Effector memory CD4-positive, alpha-beta T cell (primary cell): ENCODE measurements around the gene ZNF500.

Source experiments
- DNase-seq, 3 donors: peaks; one replicate each; pipeline ENCODE4 v3.0.0-alpha.2; 2020
- H3K27ac ChIP-seq: 2 replicates; pipeline ENCODE4 v1.7.0; 2013; ENCODE audit warnings: mild to moderate bottlenecking, low read length, moderate library complexity; ENCODE audit not compliant: insufficient read depth, poor library complexity, severe bottlenecking
- H3K27me3 ChIP-seq: replicated peaks from 2 replicates; pipeline ENCODE4 v1.7.0; 2013; ENCODE audit warnings: mild to moderate bottlenecking, low read length; ENCODE audit not compliant: insufficient read depth, control insufficient read depth, poor library complexity, severe bottlenecking
- H3K36me3 ChIP-seq: 2 replicates; pipeline ENCODE4 v1.7.0; 2013; ENCODE audit warnings: mild to moderate bottlenecking, low read length, moderate library complexity; ENCODE audit not compliant: control insufficient read depth, insufficient read depth
- H3K4me1 ChIP-seq: 2 replicates; pipeline ENCODE4 v1.7.0; 2013; ENCODE audit warnings: low read length, mild to moderate bottlenecking; ENCODE audit not compliant: control insufficient read depth, insufficient read depth, poor library complexity, severe bottlenecking
- H3K4me3 ChIP-seq: 2 replicates; pipeline ENCODE4 v1.7.0; 2013; ENCODE audit warnings: low read length, low read depth, mild to moderate bottlenecking; ENCODE audit not compliant: insufficient read depth, poor library complexity, severe bottlenecking
- H3K9me3 ChIP-seq: 2 replicates; pipeline ENCODE4 v1.7.0; 2013; ENCODE audit warnings: mild to moderate bottlenecking, low read length, moderate library complexity; ENCODE audit not compliant: control insufficient read depth

The ZNF500 gene

DNA sequence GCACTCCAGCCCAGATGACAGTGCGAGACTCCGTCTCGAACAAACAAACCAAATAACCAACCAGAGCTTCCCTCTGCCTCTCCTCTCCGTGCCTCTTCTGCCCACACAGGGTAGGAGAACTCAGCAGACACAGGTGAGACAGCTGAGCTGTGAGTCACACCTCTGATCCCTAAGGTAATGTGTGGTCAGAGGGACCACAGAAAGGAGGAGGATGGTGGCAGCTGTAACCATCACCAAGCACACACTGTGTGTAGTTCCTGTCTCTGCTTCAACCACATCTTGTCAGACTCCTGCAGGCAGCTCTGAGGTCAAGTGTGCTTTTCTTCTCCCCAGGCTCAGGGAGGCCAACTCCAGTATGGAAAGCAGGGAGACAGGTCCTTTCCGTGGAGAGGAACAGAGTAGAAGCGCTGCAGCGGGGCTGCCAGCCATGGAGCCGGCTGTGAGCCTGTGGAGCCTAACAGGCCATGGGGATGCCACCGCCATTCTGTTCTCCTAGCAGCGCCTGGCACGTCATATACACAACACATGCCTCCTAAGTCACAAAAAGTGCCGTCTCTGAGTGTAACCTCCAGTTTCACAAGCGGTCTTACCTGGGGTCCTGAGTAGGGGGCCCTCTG lies 66.5 kb downstream of the ZNF500 start:
- H3K9me3 ChIP-seq, result no peaks in the 10 kb centered on the region
- DNase-seq, result no peak
- H3K36me3 ChIP-seq, result peaks cover 68% of the 10 kb centered on the region
- no peak overlapping the region for H3K4me3 ChIP-seq
- H3K27ac ChIP-seq, result no peak overlapping the region
- no peaks in the 10 kb centered on the region for H3K4me1 ChIP-seq
- H3K27me3 ChIP-seq, result no peaks in the 10 kb centered on the region

DNA sequence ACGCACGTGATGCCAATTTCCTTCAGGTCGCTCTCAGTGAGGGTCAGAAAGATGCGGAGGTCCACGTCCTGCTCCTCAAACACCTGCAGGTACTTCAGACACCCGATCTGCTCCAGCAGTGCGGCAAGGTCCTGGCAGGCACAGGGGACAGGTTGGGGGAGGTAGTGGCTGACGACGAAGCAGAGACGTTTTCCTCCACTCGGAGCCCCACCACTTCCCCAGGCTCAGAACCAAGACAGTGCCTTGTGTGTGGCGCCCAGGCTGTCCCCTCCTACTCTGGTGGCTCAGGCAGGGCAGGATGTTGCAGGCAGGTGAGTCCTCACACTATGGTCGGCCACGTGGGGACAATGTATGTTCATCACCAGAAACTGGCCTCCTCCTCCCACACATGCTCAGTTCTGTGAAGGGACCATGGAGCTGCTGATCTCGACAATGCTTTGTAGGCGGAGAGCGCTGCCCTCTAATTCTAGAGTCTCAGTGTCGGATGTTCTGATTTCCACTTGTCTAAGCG lies 67.9 kb downstream of the ZNF500 start:
- Histone ChIP-seq H3K27me3 (no peaks in the 10 kb centered on the region), H3K36me3 (peaks cover 67% of the 10 kb centered on the region), H3K4me1 (peaks cover 9% of the 10 kb centered on the region), H3K4me3 (no peak overlapping the region), H3K9me3 (no peaks in the 10 kb centered on the region), H3K27ac (no peak overlapping the region)
- no peak for DNase-seq

DNA sequence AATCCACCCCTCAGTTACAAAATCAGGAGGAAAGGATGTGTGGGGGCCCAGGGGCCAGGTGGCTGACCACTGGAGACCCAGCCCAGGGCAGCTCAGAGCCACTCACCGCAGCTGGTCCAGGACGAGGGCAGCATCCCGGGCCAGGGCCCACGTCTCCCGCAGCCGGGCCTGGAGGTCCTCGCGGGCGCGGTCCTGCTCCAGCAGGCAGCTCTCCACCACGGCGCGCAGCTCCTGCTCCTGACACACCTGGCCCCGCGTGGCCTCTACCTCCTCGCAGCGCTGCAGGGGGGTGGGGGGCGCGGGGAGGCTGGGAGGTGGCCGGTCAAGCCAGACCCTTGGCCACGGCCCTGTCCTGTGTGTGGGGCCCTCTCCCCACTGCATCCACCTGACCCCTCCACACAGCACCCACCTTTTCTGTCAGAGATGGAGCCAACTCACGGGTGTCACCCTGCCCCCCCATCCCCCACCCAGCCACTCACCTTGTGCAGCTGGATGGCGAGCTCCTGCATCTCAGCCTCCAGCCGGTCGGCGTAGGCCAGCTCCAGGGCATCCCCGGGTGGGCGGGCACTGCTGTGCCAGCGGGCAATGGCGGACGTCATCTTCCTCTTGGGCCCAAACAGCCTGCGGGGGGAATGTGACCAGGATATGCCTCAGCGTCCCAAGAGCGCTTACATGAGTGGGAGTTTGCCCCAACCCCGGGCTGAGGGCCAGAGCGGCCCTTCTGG lies 68.5 kb downstream of the ZNF500 start:
- no peak overlapping the region for H3K27ac ChIP-seq
- H3K9me3 ChIP-seq, result no peaks in the 10 kb centered on the region
- H3K4me1 ChIP-seq, result peaks cover 10% of the 10 kb centered on the region
- H3K27me3 ChIP-seq, result no peaks in the 10 kb centered on the region
- peaks cover 67% of the 10 kb centered on the region for H3K36me3 ChIP-seq
- no peak overlapping the region for H3K4me3 ChIP-seq
- DNase-seq, result no peak
